ENCODE data around the gene SDCCAG8.

SDCCAG8 gene

DNA sequence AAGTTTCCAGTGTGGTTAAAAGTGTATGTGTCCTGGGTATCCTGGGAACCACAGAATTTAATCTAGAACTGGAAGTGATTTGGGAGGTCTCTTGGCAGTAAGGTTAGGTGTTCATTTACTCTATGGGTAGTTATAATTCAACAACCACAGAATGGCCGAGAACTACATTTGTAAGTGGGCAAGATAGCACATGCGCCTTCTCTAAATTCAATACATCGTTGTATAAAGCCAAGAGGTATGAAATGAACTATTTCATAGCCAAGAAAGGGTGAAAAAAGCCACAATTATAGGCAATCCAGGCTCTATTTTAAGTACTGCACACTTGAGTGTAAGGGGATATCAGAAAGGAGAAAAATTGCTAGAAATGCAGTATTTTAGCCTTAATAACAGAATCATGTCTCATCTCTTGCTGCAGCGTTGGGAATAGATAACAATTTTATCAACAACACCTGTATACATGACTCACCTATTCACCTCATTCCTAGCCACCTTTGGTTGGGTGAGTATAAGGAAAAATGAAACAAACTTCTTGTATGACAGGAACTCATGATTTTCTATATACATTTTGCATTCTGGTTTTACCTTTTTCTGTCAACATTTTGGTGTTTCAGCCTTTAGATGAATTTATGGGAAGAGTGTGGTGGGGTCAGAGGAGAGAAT, 4.5 kb downstream of the SDCCAG8 start:
- no peak overlapping the region for H3K4me3 ChIP-seq (replicated peaks; ENCODE audit: low read depth, low read length)
- TF ChIP-seq, protein P1, sequence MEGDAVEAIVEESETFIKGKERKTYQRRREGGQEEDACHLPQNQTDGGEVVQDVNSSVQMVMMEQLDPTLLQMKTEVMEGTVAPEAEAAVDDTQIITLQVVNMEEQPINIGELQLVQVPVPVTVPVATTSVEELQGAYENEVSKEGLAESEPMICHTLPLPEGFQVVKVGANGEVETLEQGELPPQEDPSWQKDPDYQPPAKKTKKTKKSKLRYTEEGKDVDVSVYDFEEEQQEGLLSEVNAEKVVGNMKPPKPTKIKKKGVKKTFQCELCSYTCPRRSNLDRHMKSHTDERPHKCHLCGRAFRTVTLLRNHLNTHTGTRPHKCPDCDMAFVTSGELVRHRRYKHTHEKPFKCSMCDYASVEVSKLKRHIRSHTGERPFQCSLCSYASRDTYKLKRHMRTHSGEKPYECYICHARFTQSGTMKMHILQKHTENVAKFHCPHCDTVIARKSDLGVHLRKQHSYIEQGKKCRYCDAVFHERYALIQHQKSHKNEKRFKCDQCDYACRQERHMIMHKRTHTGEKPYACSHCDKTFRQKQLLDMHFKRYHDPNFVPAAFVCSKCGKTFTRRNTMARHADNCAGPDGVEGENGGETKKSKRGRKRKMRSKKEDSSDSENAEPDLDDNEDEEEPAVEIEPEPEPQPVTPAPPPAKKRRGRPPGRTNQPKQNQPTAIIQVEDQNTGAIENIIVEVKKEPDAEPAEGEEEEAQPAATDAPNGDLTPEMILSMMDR (IDR thresholded peaks at IDR 0.05; ENCODE audit: low read depth, low read length, missing control alignments), result no peak
- DNase-seq (ENCODE audit: extremely low read depth, low read depth), result no peak

DNA sequence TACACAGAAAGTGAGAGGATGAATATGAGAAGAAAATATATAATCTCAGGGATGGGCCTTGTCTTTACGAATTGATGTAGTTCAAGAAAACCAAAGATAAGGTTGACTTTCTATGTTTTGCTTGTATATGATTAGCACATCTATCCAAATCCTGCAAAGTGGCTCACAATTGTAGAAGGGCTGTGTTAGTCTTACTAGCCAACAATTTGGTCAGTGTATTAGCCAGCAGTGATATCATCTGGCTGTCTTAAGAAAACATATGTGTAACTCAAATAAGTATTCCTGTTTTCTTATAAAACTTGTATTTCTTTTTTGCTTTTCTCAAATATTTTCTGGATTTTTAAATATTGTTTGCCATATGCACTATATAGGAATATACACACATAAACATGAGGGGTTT, 5.5 kb downstream of the SDCCAG8 start:
- no peak for DNase-seq (ENCODE audit: extremely low read depth, low read depth)
- H3K4me3 ChIP-seq (replicated peaks; ENCODE audit: low read depth, low read length), result no peak overlapping the region
- TF ChIP-seq, protein P1 (IDR thresholded peaks at IDR 0.05; ENCODE audit: low read depth, low read length, missing control alignments), result no peak

DNA sequence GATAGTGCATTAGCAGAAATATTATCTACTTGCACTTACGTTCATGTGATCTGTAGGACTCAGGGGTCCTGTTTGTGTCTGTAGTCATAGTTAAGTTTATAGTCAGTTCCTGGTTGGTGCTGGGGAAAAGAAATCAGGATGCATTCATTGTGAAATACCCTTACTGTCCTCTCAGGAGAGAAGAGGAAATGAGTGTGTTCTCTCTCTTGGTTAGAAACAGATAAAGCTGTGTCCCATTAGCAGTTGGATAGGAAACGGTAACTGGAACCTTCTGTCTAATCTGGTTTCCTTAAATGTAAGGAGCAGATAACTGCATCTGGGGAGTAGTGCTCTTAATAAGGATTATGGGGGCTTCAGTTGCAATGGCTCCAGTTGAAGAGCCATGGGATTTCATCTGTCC, 8.9 kb downstream of the SDCCAG8 start:
- TF ChIP-seq, protein P1 (IDR thresholded peaks at IDR 0.05; ENCODE audit: low read depth, low read length, missing control alignments), result no peak
- DNase-seq (ENCODE audit: extremely low read depth, low read depth), result peak; percentile 67
- H3K4me3 ChIP-seq (replicated peaks; ENCODE audit: low read depth, low read length), result no peak overlapping the region

DNA sequence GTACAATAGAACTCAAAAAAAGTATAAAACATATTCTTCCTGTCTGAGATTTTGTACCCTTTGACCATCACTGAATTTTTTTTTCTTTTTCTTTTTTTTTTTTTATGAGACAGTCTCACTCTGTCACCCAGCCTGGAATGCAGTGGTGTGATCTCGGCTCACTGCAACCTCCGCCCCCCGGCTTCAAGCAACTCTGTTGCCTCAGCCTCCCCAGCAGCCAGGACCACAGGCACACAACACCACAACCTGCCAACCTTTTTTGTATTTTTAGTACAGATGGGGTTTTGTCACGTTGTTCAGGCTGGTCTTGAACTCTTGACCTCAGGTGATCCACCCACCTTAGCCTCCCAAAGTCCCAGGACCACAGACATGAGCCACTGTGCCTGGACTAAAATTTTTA, 10.4 kb downstream of the SDCCAG8 start:
- TF ChIP-seq, protein P1 (IDR thresholded peaks at IDR 0.05; ENCODE audit: low read depth, low read length, missing control alignments), result no peak
- H3K4me3 ChIP-seq (replicated peaks; ENCODE audit: low read depth, low read length), result no peak overlapping the region
- no peak for DNase-seq (ENCODE audit: extremely low read depth, low read depth)

DNA sequence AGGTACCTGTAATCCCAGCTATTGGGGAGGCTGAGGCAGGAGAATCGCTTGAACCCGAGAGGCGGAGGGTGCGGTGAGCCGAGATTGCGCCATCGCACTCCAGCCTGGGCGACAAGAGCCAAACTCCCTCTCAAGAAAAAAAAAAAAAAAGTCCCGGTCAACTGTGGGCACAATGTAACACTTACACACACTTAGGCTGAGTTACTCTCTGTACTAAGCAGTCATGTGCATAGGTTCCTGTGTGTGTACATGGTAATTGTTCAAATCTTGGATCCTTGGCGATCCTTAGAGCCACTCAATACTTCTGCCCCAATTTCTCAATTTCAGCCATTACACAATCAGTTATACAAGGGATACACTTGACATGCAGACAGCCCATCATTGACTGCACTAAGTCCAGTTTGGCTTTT, 11.6 kb downstream of the SDCCAG8 start:
- no peak for DNase-seq (ENCODE audit: extremely low read depth, low read depth)
- no peak overlapping the region for H3K4me3 ChIP-seq (replicated peaks; ENCODE audit: low read depth, low read length)
- TF ChIP-seq, protein P1 (IDR thresholded peaks at IDR 0.05; ENCODE audit: low read depth, low read length, missing control alignments), result no peak

DNA sequence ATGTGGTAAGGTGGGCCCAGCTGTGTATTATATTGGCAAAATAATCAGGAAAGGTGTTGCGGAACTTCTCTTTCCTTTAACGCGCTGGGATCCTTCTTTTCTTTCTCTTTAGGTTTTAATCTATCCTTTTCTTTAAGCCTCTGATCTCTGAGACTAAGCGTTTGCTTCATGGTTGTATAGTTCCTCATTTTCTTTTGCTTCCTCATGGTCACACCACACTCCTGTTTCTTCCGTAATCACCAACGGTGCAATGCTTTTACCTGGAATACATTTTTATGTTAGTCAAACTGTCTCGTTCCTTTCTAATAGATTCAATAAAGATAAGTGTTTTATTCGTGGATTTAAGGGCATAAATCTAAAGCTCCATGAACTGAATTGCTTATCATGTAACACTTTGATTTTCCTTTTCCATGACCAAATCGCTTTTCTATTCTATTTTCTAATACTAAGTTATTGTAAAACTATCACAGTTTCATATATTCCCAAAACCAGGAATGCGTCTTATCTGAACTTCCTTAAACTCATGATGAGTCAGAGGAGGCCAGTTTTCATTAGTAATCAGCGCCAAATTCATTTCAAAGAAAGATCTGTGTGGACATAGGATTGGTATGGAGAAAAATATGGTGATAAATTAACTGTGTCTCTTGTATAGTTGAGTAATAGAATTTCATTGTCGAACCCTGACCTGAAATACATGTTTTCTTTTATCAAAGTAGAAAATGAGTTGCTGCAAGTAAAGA, 12.2 kb downstream of the SDCCAG8 start:
- DNase-seq (ENCODE audit: extremely low read depth, low read depth), result peak; percentile 44
- TF ChIP-seq, protein P1 (IDR thresholded peaks at IDR 0.05; ENCODE audit: low read depth, low read length, missing control alignments), result no peak
- no peak overlapping the region for H3K4me3 ChIP-seq (replicated peaks; ENCODE audit: low read depth, low read length)

All from HFF-Myc (cell line).